HEK293T (cell line): ENCODE data around the gene PM20D2.

ENCODE experiments used
- CTCF ChIA-PET: fragments of 350-600 bp; formaldehyde crosslinking; extraction: SDS; loops from one replicate; lab custom pipeline; 2021; ENCODE audit warnings: antibody characterized with exemption, inconsistent platforms; lab: Yijun Ruan, JAX
- POLR2A ChIA-PET: fragments of 350-600 bp; formaldehyde crosslinking; extraction: SDS; loops from one replicate; lab custom pipeline; 2020; ENCODE audit warnings: antibody characterized with exemption, inconsistent platforms; lab: Yijun Ruan, JAX
- DNase-seq: peaks from one replicate; pipeline ENCODE4 v3.0.0; 2012; ENCODE audit warnings: mixed read lengths; ENCODE audit errors: extremely low spot score
- ARNT ChIP-seq: fragments of 450-650 bp; IDR thresholded peaks from 2 replicates; pipeline ENCODE4 v1.6.1; 2017; ENCODE audit warnings: mild to moderate bottlenecking
- BHLHE40 ChIP-seq: fragments of 450-650 bp; IDR thresholded peaks from 2 replicates; pipeline ENCODE4 v1.6.1; 2016; ENCODE audit warnings: mild to moderate bottlenecking, moderate library complexity, borderline replicate concordance
- CTBP1 ChIP-seq: fragments of 450-650 bp; IDR thresholded peaks from 2 replicates; pipeline ENCODE4 v1.6.1; 2016; ENCODE audit warnings: borderline replicate concordance
- ELF4 ChIP-seq: fragments of 450-650 bp; IDR thresholded peaks from 2 replicates; pipeline ENCODE4 v1.6.1; 2017; ENCODE audit warnings: antibody characterized with exemption
- FOXA1 ChIP-seq: fragments of 450-650 bp; IDR thresholded peaks from 2 replicates; pipeline ENCODE4 v1.6.1; 2016; ENCODE audit warnings: mild to moderate bottlenecking
- FOXK2 ChIP-seq: fragments of 450-650 bp; IDR thresholded peaks from 2 replicates; pipeline ENCODE4 v1.6.1; 2016; ENCODE audit warnings: mild to moderate bottlenecking
- FOXM1 ChIP-seq: fragments of 450-650 bp; IDR thresholded peaks from 2 replicates; pipeline ENCODE4 v1.6.1; 2017; ENCODE audit warnings: mild to moderate bottlenecking, borderline replicate concordance
- HDGF ChIP-seq: fragments of 450-650 bp; IDR thresholded peaks from 2 replicates; pipeline ENCODE4 v1.6.1; 2017; ENCODE audit warnings: antibody characterized with exemption, borderline replicate concordance
- L3MBTL2 ChIP-seq: fragments of 450-650 bp; conservative IDR thresholded peaks from 2 replicates; pipeline ENCODE4 v1.6.1; 2016; ENCODE audit warnings: mild to moderate bottlenecking
- LEF1 ChIP-seq: fragments of 450-650 bp; IDR thresholded peaks from 2 replicates; pipeline ENCODE4 v1.6.1; 2017; ENCODE audit warnings: mild to moderate bottlenecking, borderline replicate concordance
- NFRKB ChIP-seq: fragments of 450-650 bp; IDR thresholded peaks from 2 replicates; pipeline ENCODE4 v1.6.1; 2016; ENCODE audit warnings: mild to moderate bottlenecking, moderate library complexity
- SP1 ChIP-seq: fragments of 450-650 bp; IDR thresholded peaks from 2 replicates; pipeline ENCODE4 v1.6.1; 2017
- SUZ12 ChIP-seq: fragments of 450-650 bp; IDR thresholded peaks from 2 replicates; pipeline ENCODE4 v1.6.1; 2016; ENCODE audit warnings: mild to moderate bottlenecking
- TARDBP ChIP-seq: fragments of 450-650 bp; IDR thresholded peaks from 2 replicates; pipeline ENCODE4 v1.6.1; 2016
- ZNF384 ChIP-seq: fragments of 450-650 bp; IDR thresholded peaks from 2 replicates; pipeline ENCODE4 v1.6.1; 2016
- TF ChIP-seq, protein P1 (sequence below): fragments of 450-650 bp; IDR thresholded peaks from 2 replicates; pipeline ENCODE4 v1.6.1; 2016

Gene PM20D2

GRCh38 chr6:89199579-89199978 is 53.7 kb downstream of the PM20D2 start:
- TF ChIP-seq ZNF384 (no peak), CTBP1 (no peak), NFRKB (no peak), FOXA1 (no peak), SP1 (no peak), L3MBTL2 (no peak), FOXK2 (no peak)
- CTCF ChIA-PET = no interaction called here
- POLR2A ChIA-PET = interaction anchor here (1.2 kb wide), 1 partner anchor 13 kb away, joined by 3 read pairs; no protein-coding TSS in a partner anchor
- no peak for DNase-seq

DNA sequence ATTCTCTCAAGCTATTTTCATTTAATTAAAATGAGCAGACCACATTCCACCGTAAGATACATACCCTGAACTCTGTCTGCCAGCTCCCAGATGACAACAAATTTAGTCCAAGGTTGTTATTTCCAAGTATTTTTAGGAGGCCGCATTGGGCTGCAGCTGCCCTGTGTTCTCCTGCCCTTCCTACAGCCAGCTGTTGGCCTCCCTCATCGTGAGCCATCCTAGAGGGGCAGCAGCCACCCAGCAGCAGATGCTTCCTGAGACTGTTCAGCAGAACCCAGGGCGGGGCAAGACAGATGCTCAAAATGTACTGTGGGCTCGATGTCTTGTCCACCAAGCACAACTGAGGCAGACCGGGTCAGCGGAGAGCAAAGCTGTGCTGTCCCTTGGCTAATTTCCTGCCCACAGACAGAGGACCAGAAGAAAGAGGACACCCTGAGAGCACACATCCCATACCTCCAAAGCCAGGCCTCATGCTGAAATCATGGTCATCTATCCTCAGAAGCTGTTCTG is 54.9 kb downstream of the PM20D2 start:
- no peak for DNase-seq
- ChIA-PET POLR2A (interaction anchor here (1.2 kb wide), 2 partner anchors 11 to 55 kb away, joined by 3 read pairs; no protein-coding TSS in a partner anchor), CTCF (interaction anchor here (0.6 to 1.4 kb wide), 3 partner anchors 19 to 1939 kb away, joined by 3 to 9 read pairs (median 3); no protein-coding TSS in a partner anchor)
- no peak for TF ChIP-seq SUZ12

- no peak for TF ChIP-seq FOXA1
- no peak for TF ChIP-seq SP1
- TF ChIP-seq HDGF = no peak
- TF ChIP-seq CTBP1 = no peak
- no peak for TF ChIP-seq BHLHE40
- no peak for TF ChIP-seq FOXM1
- TF ChIP-seq ARNT = no peak
- TF ChIP-seq SUZ12 = no peak
- TF ChIP-seq L3MBTL2 = no peak
- TF ChIP-seq NFRKB = no peak
- no peak for TF ChIP-seq ZNF384
- no peak for TF ChIP-seq ELF4
- TF ChIP-seq, protein P1, sequence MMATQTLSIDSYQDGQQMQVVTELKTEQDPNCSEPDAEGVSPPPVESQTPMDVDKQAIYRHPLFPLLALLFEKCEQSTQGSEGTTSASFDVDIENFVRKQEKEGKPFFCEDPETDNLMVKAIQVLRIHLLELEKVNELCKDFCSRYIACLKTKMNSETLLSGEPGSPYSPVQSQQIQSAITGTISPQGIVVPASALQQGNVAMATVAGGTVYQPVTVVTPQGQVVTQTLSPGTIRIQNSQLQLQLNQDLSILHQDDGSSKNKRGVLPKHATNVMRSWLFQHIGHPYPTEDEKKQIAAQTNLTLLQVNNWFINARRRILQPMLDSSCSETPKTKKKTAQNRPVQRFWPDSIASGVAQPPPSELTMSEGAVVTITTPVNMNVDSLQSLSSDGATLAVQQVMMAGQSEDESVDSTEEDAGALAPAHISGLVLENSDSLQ = no peak
- TF ChIP-seq TARDBP = no peak
- no peak for TF ChIP-seq LEF1
- no peak for TF ChIP-seq FOXK2
- CTCF ChIA-PET = no interaction called here
- no peak for DNase-seq
- POLR2A ChIA-PET = no interaction called here
These were observed 58.2 kb downstream of the PM20D2 start for GRCh38 chr6:89204096-89204495.

DNA sequence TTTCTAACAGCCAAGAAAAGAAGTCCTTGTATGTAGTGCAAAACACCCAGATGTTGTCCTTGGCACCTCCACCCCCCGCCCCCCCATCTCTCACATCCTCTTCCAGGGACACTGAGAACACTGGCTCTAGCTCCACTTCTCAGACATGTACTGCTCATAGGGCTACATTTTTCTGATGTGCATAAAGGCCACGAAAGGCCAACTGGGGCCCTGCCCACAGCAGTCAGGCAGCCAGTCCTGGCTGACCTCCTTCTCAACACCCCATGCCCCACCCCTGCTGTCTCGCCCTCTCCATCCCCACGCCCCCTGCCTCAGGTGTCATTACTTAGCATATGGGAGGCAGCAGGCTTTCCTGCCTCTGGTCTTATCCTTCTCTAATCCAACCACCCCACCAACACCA is 60.0 kb downstream of the PM20D2 start:
- CTCF ChIA-PET = no interaction called here
- POLR2A ChIA-PET = no interaction called here

DNA sequence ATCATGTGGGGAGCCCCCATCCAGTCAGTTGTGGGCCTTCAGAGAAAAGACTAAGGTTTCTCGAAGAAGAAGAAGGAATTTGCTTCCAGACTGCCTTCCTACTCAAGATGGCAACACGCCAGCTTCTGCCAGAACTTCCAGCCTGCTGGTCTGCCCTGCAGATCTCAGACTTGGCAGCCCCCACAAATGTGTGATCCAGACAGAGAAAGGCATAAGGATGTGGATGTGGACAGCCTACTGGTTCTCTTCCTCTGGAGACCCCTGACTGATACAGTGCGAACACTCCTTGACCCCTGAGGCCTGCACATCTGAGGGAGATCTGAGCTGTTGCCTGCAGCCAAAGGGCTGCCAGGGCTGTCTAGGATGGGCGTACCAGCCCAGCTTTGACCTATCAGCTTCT is 62.7 kb downstream of the PM20D2 start:
- ChIA-PET CTCF (no interaction called here), POLR2A (no interaction called here)
- TF ChIP-seq L3MBTL2 = no peak
- TF ChIP-seq, protein P1 = no peak
- TF ChIP-seq ARNT = no peak
- TF ChIP-seq CTBP1 = no peak
- no peak for TF ChIP-seq ZNF384
- TF ChIP-seq BHLHE40 = no peak
- no peak for TF ChIP-seq ELF4
- no peak for TF ChIP-seq HDGF
- no peak for TF ChIP-seq FOXA1
- no peak for DNase-seq

More for the DNA sequence above, 60.0 kb downstream of the PM20D2 start:
- DNase-seq = no peak
- no peak for TF ChIP-seq BHLHE40
- no peak for TF ChIP-seq FOXA1
- TF ChIP-seq HDGF = no peak
- TF ChIP-seq, protein P1 = no peak
- no peak for TF ChIP-seq FOXK2
- no peak for TF ChIP-seq TARDBP
- no peak for TF ChIP-seq FOXM1
- TF ChIP-seq SP1 = no peak
- no peak for TF ChIP-seq ELF4
- no peak for TF ChIP-seq ARNT
- no peak for TF ChIP-seq ZNF384
- no peak for TF ChIP-seq NFRKB
- no peak for TF ChIP-seq CTBP1
- no peak for TF ChIP-seq LEF1

GRCh38 chr6:89209457-89209856 is 63.6 kb downstream of the PM20D2 start:
- ChIA-PET POLR2A (no interaction called here), CTCF (no interaction called here)
- DNase-seq = no peak
- TF ChIP-seq L3MBTL2 (0 out of 2 replicates have a peak, but pooled peaks have one; percentile 21), CTBP1 (no peak), HDGF (no peak), BHLHE40 (no peak), ELF4 (no peak), LEF1 (no peak), FOXM1 (no peak), NFRKB (no peak), TARDBP (no peak), ARNT (no peak), SUZ12 (no peak), SP1 (no peak), FOXA1 (no peak), ZNF384 (no peak), FOXK2 (no peak)
- TF ChIP-seq, protein P1 = 0 out of 2 replicates have a peak, but pooled peaks have one; percentile 32
